Measurements from ENCODE around the gene INAFM2. TPM values are rescaled to one million over a fixed set of nuclear protein-coding genes. Genes with fewer than 3 reads are reported as not detected.

INAFM2 gene
- polyA plus RNA-seq, 1 donor, result 14.1 TPM

DNA sequence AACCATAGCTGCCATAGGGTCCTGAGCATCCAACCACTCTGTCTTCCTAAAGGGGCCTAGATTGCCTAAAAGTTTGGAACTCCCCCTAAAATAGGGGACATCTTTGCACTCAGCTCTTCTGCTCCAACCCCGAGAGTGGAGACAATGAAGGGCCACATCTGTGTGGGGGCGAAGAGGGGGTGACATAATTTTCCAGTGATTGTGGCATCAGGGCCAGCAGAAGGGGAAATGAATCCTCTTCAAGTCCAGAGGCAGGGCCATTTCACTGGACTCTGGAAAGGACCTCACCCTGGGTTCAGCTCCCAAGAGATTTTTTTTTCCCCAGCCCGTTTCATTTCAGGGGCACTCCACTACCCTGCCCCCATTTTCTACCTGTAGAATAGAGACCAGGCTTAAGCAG, 36.0 kb upstream of the INAFM2 start:
- no peak for DNase-seq (ENCODE audit: low read depth)

DNA sequence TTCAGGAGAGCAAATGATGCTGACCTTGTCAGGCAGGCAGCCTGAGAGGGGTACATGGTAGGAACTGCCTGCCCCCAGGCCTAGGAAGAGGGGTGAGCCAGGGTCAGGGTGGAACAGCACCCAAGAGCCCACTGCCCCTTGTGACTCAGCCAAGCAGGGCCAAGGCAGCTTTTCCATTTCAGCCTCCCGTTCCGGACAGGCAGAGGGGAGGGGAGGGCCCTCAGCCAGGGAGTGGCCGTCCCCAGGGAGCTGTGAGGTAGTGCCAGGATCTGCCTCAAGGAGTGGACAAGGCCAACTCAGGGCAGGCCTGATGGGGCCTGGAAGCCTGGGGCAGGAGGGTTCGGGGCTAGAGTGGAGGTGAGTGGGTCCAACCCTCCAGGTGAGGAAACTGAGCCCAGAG, 35.5 kb upstream of the INAFM2 start:
- no peak for DNase-seq (ENCODE audit: low read depth)

DNA sequence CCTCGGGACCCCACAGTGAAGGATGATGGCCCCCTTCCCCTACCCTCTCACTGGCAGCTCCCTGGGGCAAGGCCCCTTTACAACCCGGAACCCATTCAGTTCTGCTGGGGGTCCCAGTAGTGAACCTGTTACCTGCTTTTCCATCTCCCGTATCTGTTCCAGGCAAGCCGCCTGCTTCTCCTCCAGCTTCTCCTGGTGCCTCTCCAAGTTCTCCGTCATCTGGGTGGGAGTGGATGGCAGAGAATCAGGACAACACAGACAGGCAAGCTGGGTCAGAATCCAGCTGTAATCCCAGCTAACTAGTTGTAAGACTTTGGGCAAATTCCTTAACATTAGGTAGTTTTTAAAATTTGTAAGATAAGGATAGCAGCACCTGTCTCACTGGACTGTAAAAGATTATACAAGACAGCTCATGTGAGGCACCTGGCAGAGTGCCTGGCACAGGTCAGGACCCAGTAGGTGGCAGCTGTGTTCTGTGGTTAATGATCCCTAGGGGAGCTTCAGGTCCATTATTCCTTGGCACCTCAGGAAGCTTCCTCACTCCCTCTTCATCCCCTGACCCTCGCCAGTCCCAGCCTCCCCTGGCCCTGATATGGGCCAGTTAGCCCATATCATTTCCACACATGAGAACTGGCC, 34.2 kb upstream of the INAFM2 start:
- no peak for DNase-seq (ENCODE audit: low read depth)

DNA sequence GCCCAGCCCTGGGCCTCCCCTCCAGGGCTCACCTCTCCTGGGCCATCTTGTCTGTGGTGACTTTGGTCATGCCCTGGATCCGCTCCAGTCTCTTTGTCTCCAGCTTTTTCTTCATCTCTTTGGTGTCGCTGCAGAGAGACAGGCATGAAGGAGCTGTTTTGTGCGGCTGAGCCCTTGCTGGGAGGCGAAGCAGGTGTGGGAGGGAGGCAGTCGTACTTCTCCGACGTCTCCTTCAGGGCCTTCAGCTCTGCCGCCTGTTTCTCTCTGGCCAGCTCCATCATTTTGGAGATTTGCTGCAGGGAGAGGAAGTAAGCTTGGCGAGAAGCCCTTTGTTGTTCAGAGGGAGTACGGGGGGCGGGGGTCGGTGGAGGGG, 33.0 kb upstream of the INAFM2 start:
- DNase-seq (ENCODE audit: low read depth), result no peak

DNA sequence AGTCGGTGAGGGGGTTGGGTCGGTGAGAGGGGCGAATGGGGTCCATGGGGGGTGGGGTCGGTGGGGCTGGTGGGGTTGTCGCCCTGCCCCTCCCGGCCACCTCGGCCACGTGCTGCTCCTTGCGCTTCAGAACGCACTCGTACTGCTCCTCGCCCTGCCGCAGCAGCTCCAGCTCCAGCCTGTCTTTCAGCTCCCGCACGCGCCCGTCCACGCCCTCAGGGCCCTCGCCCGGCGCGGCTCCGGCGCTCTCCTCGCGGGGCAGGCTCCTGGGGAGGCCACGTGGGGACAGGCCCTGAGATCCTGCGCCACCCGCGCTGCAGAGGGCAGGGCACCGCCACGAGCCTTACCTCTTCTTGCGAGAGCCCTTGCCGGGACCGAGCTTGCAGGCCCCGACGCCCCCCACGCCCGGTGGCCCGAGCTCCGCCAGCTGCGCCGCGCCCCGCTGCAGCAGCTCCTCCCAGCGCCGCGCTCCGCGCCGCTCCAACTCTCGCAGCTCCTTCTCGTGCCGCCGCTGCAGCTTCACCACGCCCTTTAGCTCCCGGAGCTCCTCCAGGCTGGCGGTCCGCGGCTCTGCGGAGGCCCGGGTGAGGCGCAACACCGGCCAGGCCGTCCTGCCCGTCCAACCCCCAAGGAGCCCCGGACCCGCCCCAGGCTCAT, 32.4 kb upstream of the INAFM2 start:
- no peak for DNase-seq (ENCODE audit: low read depth)

DNA sequence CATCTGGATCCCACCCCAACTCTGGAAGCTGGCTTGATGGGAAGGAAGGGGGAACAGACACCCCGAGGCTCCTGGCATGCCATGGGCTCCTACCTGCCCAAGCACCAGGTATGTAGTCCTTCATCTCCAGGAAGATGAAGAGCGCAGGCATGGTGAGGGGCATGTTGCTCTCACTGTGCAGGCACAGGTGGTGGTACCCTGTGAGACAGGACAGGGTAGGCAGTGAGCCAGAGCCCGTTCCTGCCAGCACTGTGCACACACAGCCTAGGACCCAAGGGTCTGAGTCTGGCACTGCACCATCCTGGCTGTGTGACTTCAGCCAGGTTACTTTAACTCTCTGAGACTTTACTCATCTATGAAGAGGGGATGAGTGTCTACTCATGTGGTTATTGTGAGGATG, 31.2 kb upstream of the INAFM2 start:
- no peak for DNase-seq (ENCODE audit: low read depth)

DNA sequence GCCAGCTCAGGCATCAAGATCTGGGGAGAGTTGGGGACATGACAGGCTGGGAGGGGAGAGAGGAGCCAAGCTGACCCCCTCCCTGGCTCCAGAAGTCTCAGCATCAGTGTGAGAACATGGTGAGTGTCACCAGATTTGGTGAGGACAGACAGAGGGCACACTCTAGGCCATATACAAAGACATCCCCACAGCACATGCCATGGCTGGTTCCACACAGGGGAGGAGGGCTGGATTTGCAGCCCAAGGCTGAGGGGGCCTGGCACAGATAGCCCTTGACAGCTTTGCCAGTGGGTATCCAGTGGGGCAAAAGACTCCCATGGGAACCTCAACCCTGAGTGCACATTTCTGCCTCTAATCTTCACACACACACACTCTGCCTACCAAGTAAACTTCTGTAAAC, 30.5 kb upstream of the INAFM2 start:
- DNase-seq (ENCODE audit: low read depth), result no peak

DNA sequence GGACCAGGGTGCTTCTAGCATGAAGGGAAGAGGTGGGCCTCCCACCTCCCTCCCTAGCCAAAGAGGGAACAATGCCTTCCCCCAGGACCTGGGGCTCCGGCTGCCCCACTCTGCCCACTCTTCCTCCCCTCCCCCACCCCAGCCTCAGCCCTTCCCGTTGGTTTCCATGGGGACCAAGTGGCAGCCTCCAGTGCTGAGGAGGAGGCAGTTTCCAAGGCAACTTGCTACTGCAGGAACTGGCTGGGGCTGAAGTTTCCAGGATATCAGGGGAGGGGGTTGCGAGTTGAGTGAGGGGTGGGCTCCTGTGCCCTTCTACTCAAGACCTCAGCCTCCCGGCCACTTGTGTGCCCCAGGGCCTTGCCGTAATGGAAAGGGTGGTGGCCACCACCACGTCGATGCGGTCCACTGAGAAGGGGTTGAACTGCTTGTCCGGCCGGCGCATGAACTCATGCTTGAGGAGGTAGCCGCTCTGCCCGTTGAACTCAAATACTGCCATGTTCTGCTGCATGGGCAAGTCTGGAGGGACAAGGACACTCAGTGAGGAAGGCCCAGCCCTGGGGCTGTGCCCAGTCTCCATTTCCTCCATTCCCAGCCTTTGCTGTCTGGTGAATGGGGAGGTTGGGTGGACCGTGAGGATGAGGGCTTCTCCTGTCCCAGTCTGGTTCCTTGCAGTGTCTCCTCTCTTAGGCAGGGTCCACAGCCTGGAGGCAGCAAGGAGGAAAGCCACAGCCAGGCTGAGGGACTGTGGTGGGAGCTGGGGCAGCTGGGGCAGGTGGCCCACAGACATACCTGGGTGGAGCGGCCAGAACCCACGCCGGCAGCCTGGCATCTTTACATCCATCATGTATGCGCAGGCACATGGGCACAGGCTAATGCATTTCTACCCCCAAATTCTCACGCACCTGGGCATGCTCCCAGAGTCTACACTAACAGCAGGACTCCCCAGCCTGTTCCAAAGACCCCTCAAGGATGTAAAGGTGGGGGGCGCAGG, 29.3 kb upstream of the INAFM2 start:
- no peak for DNase-seq (ENCODE audit: low read depth)

DNA sequence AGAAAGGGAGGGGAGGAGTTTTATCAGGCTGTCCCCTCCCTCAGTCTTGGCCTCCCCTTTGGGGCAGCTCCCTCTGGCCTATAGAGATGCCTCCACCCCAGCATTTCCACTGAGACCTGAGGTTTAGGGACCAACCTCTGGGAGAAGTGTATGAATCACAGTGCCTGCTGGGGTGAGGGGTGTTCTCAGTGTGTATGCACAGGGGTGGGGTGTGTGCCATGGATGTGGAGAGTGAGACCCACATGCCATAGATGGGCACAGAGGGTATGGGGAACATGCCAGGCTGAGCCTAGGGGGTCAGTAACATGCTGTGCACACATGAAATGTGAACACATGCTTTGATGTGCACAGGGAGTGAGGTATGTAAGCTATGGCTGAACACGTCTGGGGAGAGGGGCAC, 28.2 kb upstream of the INAFM2 start:
- no peak for DNase-seq (ENCODE audit: low read depth)

DNA sequence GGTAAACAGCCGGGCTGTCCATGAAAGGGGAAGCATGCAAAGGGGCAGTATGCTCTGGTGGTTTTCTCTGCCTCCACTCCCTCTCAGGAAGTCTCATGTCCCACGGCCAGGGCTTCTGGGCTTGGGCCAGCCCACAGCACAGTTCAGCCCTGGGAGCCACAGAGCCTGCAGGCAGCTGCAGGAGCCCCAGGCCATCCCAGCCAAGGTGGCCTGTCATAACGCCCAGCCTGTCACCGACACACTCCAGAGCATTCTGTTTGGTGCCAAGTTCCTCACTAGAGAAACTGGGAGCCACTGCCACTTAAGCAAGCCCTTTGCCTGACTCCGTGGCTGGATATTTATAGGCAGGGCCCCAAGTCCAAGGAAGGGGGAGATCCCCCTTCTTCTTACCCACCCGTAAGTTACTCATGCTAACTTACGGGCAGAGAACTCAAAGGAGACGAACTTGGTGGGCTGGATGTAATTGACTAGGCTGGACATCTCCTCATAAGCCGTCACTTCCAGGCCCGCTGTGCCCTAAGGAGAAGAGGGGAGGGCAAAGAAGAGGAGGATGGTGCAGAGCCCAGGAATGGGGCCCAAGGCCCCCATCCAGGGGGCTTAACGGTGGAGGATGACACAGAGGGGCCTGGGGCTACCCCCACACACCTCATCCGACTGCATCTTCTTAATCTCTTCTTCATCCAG, 27.5 kb upstream of the INAFM2 start:
- DNase-seq (ENCODE audit: low read depth), result no peak

DNA sequence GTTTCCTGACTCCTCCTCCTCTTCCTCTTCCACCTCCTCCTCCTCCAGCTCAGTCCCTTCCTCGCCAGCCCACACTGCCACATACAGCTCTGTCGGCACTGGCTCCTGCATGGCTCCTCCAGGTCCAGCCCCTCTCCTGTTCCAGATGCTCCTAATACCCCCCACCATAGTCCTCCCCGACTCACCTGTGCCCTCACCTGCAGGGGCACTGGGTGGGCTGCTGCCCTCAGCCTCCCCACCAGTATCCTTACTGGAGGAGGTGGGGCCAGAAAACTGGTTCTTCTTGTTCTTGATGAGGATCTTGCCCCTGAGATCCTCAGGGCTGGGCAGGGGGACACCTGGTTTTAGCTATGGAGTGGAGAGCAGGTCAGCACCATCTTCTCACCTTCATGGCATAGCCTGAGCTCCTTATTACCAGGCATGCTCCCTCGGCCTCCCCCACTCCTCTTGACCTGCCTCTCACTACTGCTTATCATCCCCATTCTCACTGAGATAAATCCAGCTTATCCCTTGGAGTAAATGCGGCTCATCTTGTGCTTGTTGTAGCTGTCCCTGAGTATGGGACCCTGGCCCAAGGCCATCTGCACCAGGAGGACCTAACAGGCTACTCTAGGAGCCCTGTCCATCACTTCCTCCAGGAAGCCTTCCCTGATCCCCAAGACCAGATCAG, 26.8 kb upstream of the INAFM2 start:
- DNase-seq (ENCODE audit: low read depth), result no peak

DNA sequence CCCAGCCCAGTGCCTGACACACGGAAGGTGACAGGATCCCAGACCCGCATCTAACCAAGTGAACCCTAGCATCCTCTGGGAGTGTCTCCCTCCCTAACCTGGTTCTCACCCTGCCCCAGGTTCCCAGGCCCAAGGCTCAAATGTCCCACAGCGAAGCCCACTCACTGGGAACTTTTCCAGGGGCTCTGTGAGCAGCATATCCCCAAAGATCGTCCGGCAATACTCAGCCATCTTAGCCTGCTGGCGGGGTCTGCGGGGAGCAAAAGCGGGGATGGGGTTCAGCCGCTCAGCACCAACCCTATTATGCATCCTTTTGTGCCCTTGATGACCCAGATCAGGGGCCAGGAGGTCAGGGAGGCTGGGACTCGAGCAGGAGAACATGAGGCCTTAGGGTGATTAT, 26.1 kb upstream of the INAFM2 start:
- no peak for DNase-seq (ENCODE audit: low read depth)

DNA sequence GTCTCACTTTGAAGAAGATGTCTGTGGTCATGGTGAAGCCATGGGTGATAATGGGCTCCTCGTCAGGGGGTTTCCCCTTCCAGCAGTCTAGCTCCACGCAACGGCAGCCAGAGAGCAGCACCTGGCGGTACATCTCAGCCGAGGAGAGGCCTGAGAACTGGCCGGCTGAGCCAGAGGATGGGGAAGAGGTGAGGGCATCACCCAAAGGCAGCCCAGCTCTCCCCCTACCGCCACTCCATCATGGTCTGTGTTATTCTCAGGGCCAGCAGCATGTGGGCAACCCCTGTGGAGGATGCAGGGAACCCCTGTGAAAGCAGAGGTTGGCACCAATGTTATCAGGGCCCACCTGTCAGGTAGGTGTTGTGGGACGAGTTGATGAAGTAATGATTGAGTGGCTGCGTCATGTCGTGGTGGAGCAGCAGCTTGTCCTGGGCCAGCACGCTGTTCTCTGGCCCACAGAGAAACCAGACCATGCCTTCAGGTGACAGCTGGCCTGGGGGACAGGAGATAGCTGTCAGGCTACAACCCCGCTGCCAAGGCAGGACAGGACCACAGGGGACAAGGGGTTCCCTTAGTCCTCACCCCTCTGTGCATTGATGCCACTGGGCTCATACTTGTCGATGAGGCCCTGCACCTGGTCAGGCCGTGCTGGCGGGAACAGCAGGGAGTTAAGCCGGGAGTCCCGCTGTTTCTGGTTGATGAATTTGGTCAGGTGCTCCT, 25.1 kb upstream of the INAFM2 start:
- DNase-seq (ENCODE audit: low read depth), result no peak

DNA sequence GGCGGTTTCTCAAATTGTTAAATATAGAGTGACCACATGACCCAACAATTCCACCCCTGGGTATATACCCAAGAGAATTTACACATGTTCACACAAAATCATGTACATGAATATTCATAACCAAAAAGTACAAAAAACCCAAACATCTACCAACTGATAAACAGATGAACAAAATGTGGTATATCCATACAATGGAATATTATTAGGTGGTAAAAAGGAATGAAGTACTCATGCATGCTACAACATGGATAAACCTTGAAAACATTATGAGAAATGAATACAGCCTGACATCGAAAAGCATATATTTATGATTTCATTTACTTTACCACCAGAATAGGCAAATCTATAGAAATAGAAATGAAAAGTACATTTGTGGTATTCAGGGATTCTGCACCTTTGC, 23.1 kb upstream of the INAFM2 start:
- DNase-seq (ENCODE audit: low read depth), result no peak

DNA sequence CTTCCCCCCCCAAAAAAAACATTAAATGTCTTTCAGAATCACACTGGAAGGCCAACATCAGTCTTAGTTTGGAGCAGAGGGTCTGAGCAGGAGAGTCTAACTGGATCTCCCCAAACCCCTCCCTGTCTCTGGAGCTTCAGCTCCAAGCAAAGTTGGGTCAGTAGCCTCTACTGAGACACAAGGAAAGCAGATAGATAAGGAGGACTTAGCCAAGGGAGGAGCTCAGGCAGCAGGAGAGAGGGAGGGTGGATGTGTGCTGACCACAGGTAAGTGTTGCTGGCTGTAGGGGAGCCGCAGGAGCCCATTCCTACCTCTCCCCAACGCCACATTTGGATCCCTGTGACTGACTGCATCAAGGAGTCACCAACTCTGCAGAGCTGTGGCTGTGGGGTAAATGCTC, 22.7 kb upstream of the INAFM2 start:
- no peak for DNase-seq (ENCODE audit: low read depth)

DNA sequence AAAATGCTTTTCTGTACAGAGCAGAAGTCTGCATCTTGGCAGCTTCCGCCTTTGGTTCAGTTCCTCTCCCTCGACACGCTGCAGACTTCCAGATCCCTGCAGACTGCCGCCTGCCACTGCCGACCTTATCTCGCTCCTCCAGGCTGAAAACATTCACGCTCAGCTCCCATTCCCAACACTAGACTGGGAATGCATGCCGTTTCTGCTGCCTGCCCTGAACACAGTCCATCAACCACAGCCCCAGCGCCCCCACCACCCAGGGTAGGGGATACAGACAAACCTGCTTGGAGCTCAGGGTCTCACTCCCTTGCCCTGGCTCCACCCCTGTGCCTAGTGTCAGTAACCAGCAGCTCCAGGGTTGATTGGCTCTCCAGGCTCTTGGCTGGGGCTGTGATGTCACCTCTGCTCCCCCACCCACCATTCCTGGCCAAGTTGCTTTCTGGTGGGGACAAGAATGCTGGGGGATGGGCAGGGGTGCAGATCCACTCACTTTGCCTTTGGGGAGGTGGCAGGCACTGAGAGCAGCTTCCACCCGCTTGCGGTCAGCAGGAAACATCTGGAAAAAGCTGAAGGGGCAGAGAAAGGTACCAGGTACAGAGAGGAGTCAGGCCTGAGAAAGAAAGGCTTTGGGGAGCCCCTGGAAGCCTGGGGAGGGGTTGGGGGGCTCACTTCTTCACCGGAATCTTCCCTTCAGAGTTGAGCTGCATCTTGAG, 21.9 kb upstream of the INAFM2 start:
- no peak for DNase-seq (ENCODE audit: low read depth)

DNA sequence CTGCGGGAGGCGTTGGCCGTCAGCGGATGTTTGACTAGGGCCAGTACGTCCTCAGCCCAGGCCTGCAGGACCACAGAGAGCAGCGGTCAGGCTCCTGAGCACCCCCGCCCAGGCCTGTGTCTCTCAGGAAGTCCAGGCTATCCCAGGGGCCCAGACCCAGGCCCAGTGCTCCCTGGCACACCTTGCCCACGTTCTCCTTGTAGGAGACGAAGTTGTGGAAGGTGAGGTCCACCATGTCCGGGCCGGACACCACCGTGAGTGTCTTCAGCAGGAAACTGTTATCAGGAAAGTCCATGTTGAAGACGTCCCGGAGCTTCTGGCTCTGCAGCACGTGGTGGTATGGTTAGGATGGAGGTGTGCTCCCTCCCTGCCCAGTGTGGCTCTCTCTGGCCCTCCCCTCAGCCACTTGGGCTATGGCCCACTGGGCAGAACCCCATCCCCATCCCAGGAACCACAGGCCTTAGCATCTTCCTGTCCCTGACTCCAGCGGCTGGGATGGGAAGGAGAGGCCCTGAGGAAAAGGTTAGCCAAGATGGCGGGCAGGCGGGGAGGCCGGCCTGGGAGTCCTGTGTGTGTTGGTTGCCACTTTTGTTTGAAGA, 21.1 kb upstream of the INAFM2 start:
- no peak for DNase-seq (ENCODE audit: low read depth)

DNA sequence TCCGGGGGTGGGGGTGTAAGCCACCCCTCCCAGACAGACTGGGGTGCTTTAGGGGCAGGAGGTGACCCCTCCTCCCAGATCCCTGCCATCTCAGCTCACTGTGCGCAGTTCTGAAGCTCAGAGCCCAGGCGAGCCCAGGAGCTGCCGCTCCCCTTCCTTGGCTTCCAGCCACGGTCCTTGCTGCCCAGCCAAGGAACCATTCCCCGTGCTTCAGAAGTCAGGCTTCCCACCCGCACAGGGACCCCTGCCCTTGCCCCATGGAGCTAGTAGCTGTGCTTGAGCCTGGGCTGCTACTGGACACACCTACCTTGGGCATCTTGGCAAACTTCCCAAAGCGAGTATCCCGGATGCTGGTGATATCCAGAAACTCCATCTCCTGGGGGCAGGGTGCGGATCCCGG, 20.5 kb upstream of the INAFM2 start:
- no peak for DNase-seq (ENCODE audit: low read depth)

DNA sequence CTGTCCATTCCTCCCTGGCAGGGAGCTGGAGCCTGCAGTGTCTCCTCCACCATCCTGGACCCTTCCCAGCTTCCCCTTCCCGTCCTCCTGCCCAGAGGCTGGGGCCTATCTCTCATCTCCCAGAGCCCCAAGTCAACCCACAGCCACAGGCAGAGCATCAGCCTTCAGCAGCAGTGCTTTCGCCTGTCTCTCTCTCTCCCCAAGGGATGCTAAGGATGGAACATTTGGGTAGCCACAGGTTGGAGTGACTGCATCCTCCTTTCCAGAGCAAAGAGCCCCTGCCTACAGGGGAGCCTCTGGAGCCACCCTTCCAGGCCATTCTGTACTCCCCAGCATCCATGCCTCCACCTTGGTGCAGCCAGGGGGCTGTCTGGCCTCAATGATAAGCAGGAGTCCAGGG, 19.9 kb upstream of the INAFM2 start:
- no peak for DNase-seq (ENCODE audit: low read depth)

DNA sequence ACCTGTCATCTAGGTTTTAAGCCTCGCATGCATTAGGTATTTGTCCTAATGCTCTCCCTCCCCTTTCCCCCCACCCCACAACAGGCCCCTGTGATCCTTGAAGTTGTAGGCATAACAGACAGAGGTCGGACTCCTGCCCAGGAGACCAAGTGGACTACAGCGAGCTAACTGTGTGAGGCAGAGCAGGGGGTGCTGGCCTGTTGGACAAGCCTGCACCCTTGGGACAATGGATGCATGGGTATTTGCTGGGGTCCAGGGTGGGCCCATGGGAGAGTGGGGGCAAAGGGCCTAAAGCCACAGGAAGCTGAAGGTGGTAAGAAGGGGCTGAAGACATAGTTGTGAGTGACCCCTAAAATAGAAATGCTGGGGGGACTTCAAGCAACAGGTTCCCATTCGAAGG, 18.2 kb upstream of the INAFM2 start:
- no peak for DNase-seq (ENCODE audit: low read depth)

All from forelimb muscle (tissue), 1 donor.